GM23338 (cell line): ENCODE data around the gene CIT.

Source experiments
- EZH2 ChIP-seq: fragments of 200-600 bp; sonication (generic); IDR thresholded peaks from one replicate; pipeline ENCODE4 v1.8.0; 2017; ENCODE audit warnings: antibody characterized with exemption, mild to moderate bottlenecking, low read depth; ENCODE audit not compliant: unreplicated experiment
- EZH2phosphoT487 ChIP-seq: fragments of 200-600 bp; sonication (generic); IDR thresholded peaks from one replicate; pipeline ENCODE4 v1.8.1; 2018; ENCODE audit warnings: antibody characterized with exemption; ENCODE audit not compliant: unreplicated experiment
- JUNB ChIP-seq: IDR thresholded peaks from one replicate; pipeline ENCODE4 v1.6.1; 2016; ENCODE audit warnings: antibody characterized with exemption; ENCODE audit not compliant: unreplicated experiment
- POLR2AphosphoS5 ChIP-seq: IDR thresholded peaks from 2 replicates; pipeline ENCODE4 v1.6.1; 2016; ENCODE audit warnings: antibody characterized with exemption, low read depth
- ZNF331 ChIP-seq: fragments of 250-450 bp; sonication (Bioruptor Pico); IDR thresholded peaks from 2 replicates; pipeline ENCODE4 v1.5.0; 2020; ENCODE audit warnings: low read depth, mild to moderate bottlenecking, moderate library complexity
- TF ChIP-seq, protein P1 (sequence below), 2 experiments: fragments of 200-600 bp in 1 of 2; sonication (generic) in 1 of 2; conservative IDR thresholded peaks; 2 replicates each; pipeline versions ENCODE4 v1.5.1 to v1.6.1; 2016 to 2017; ENCODE audit warnings: antibody characterized with exemption in 2 of 2, low read depth in 2 of 2, mild to moderate bottlenecking in 2 of 2, moderate library complexity in 1 of 2
- TF ChIP-seq, protein P2 (sequence below): IDR thresholded peaks from 2 replicates; pipeline ENCODE4 v1.6.1; 2016; ENCODE audit warnings: antibody characterized with exemption
- TF ChIP-seq, protein P3 (sequence below): IDR thresholded peaks from one replicate; pipeline ENCODE4 v1.6.1; 2018; ENCODE audit warnings: antibody characterized with exemption; ENCODE audit not compliant: unreplicated experiment

DNA sequence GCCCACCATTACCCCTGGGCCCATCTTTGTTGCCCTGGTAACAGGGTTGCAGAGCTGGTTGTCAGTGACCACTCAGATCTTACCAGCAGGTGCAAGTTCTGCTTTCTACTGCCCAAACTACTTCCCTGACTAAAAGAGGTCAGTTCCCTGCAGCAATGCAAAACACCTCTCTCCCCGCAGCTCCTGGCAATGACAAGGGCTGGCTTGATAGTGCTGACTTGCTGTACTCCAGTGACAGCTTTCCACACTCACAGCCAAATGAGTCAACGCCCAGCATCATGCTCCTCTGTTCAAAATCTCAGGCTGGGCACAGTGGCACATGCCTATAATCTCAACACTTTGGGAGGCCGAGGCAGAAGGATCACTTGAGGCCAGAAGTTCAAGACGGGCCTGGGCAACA lies 90.6 kb downstream of the CIT start:
- TF ChIP-seq JUNB (no peak), ZNF331 (CRISPR knock-in tag) (no peak), EZH2 (no peak), EZH2phosphoT487 (no peak), POLR2AphosphoS5 (no peak)
- TF ChIP-seq, protein P1, sequence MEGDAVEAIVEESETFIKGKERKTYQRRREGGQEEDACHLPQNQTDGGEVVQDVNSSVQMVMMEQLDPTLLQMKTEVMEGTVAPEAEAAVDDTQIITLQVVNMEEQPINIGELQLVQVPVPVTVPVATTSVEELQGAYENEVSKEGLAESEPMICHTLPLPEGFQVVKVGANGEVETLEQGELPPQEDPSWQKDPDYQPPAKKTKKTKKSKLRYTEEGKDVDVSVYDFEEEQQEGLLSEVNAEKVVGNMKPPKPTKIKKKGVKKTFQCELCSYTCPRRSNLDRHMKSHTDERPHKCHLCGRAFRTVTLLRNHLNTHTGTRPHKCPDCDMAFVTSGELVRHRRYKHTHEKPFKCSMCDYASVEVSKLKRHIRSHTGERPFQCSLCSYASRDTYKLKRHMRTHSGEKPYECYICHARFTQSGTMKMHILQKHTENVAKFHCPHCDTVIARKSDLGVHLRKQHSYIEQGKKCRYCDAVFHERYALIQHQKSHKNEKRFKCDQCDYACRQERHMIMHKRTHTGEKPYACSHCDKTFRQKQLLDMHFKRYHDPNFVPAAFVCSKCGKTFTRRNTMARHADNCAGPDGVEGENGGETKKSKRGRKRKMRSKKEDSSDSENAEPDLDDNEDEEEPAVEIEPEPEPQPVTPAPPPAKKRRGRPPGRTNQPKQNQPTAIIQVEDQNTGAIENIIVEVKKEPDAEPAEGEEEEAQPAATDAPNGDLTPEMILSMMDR (conservative IDR thresholded peaks at IDR 0.05; ENCODE audit: low read depth in 2 of 2), result no peak
- TF ChIP-seq, protein P2, sequence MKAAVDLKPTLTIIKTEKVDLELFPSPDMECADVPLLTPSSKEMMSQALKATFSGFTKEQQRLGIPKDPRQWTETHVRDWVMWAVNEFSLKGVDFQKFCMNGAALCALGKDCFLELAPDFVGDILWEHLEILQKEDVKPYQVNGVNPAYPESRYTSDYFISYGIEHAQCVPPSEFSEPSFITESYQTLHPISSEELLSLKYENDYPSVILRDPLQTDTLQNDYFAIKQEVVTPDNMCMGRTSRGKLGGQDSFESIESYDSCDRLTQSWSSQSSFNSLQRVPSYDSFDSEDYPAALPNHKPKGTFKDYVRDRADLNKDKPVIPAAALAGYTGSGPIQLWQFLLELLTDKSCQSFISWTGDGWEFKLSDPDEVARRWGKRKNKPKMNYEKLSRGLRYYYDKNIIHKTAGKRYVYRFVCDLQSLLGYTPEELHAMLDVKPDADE, result no peak
- TF ChIP-seq, protein P3, sequence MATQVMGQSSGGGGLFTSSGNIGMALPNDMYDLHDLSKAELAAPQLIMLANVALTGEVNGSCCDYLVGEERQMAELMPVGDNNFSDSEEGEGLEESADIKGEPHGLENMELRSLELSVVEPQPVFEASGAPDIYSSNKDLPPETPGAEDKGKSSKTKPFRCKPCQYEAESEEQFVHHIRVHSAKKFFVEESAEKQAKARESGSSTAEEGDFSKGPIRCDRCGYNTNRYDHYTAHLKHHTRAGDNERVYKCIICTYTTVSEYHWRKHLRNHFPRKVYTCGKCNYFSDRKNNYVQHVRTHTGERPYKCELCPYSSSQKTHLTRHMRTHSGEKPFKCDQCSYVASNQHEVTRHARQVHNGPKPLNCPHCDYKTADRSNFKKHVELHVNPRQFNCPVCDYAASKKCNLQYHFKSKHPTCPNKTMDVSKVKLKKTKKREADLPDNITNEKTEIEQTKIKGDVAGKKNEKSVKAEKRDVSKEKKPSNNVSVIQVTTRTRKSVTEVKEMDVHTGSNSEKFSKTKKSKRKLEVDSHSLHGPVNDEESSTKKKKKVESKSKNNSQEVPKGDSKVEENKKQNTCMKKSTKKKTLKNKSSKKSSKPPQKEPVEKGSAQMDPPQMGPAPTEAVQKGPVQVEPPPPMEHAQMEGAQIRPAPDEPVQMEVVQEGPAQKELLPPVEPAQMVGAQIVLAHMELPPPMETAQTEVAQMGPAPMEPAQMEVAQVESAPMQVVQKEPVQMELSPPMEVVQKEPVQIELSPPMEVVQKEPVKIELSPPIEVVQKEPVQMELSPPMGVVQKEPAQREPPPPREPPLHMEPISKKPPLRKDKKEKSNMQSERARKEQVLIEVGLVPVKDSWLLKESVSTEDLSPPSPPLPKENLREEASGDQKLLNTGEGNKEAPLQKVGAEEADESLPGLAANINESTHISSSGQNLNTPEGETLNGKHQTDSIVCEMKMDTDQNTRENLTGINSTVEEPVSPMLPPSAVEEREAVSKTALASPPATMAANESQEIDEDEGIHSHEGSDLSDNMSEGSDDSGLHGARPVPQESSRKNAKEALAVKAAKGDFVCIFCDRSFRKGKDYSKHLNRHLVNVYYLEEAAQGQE, result no peak
